H9 (cell line): ENCODE measurements around the gene TNNT2. TPM values are rescaled to one million over a fixed set of nuclear protein-coding genes. Genes with fewer than 3 reads are reported as not detected.

Source experiments
- DNase-seq: peaks from one replicate; pipeline ENCODE4 v3.0.0-alpha.2; 2017
- H2AFZ ChIP-seq: one replicate; pipeline ENCODE4 v1.6.1; 2013; ENCODE audit warnings: mild to moderate bottlenecking, low read length, control low read depth, moderate library complexity
- H2AK5ac ChIP-seq: 2 replicates; pipeline ENCODE4 v1.6.1; 2013; ENCODE audit warnings: low read length, control low read depth, mixed read lengths; ENCODE audit not compliant: insufficient read length
- H2BK120ac ChIP-seq: one replicate; pipeline ENCODE4 v1.6.1; 2013; ENCODE audit warnings: low read depth, mild to moderate bottlenecking, low read length, control low read depth, inconsistent platforms; ENCODE audit not compliant: poor library complexity, severe bottlenecking
- H2BK12ac ChIP-seq: 2 replicates; pipeline ENCODE4 v1.6.1; 2013; ENCODE audit warnings: low read length, control low read depth, mixed read lengths, low read depth; ENCODE audit not compliant: insufficient read length
- H2BK15ac ChIP-seq: 2 replicates; pipeline ENCODE4 v1.6.1; 2013; ENCODE audit warnings: low read depth, low read length, control low read depth
- H2BK20ac ChIP-seq: one replicate; pipeline ENCODE4 v1.6.1; 2013; ENCODE audit warnings: low read depth, mild to moderate bottlenecking, low read length, control low read depth, inconsistent platforms; ENCODE audit not compliant: poor library complexity, severe bottlenecking
- H2BK5ac ChIP-seq: 2 replicates; pipeline ENCODE4 v1.6.1; 2013; ENCODE audit warnings: low read length, control low read depth, mixed read lengths; ENCODE audit not compliant: insufficient read length
- H3K14ac ChIP-seq: 2 replicates; pipeline ENCODE4 v1.6.1; 2013; ENCODE audit warnings: low read length, control low read depth; ENCODE audit not compliant: insufficient read depth
- H3K18ac ChIP-seq: 2 replicates; pipeline ENCODE4 v1.6.1; 2013; ENCODE audit warnings: low read depth, mild to moderate bottlenecking, mixed read lengths, low read length, control low read depth; ENCODE audit not compliant: insufficient read length
- H3K23ac ChIP-seq: 2 replicates; pipeline ENCODE4 v1.6.1; 2013; ENCODE audit warnings: low read length, control low read depth, mixed read lengths, low read depth; ENCODE audit not compliant: insufficient read length
- H3K23me2 ChIP-seq: 2 replicates; pipeline ENCODE4 v1.6.1; 2013; ENCODE audit warnings: low read depth, mild to moderate bottlenecking, mixed read lengths, low read length, control low read depth; ENCODE audit not compliant: insufficient read length, poor library complexity, severe bottlenecking
- H3K27ac ChIP-seq: 2 replicates; pipeline ENCODE4 v1.5.1; 2013; ENCODE audit warnings: low read length, control low read depth, mixed read lengths, low read depth; ENCODE audit not compliant: insufficient read length
- H3K27me3 ChIP-seq: 2 replicates; pipeline ENCODE4 v1.6.1; 2013; ENCODE audit warnings: low read length, control low read depth, inconsistent platforms; ENCODE audit not compliant: insufficient read depth
- H3K4ac ChIP-seq: 2 replicates; pipeline ENCODE4 v1.6.1; 2013; ENCODE audit warnings: low read depth, mild to moderate bottlenecking, control low read depth, inconsistent platforms, low read length, moderate library complexity
- H3K4me1 ChIP-seq: 2 replicates; pipeline ENCODE4 v1.6.1; 2013; ENCODE audit warnings: low read length, control low read depth, inconsistent platforms; ENCODE audit not compliant: insufficient read depth
- H3K4me2 ChIP-seq: 2 replicates; pipeline ENCODE4 v1.6.1; 2013; ENCODE audit warnings: low read length, control low read depth, mixed read lengths; ENCODE audit not compliant: insufficient read length, insufficient read depth
- H3K56ac ChIP-seq: 2 replicates; pipeline ENCODE4 v1.6.1; 2013; ENCODE audit warnings: low read depth, mild to moderate bottlenecking, mixed read lengths, low read length, control low read depth; ENCODE audit not compliant: insufficient read length
- H3K79me1 ChIP-seq: 2 replicates; pipeline ENCODE4 v1.6.1; 2013; ENCODE audit warnings: low read depth, mild to moderate bottlenecking, moderate library complexity, low read length, control low read depth, inconsistent platforms; ENCODE audit not compliant: insufficient read depth, poor library complexity, severe bottlenecking
- H3K79me2 ChIP-seq: 2 replicates; pipeline ENCODE4 v1.6.1; 2013; ENCODE audit warnings: low read length, control low read depth, inconsistent platforms; ENCODE audit not compliant: insufficient read depth
- H3K9ac ChIP-seq: 2 replicates; pipeline ENCODE4 v1.6.1; 2013; ENCODE audit warnings: low read length, control low read depth, mixed read lengths; ENCODE audit not compliant: insufficient read length; ENCODE audit errors: extremely low read depth
- H3K9me3 ChIP-seq: one replicate; pipeline ENCODE4 v1.6.1; 2013; ENCODE audit warnings: low read depth, low read length, inconsistent platforms; ENCODE audit not compliant: control insufficient read depth
- H3T11ph ChIP-seq: one replicate; pipeline ENCODE4 v1.6.1; 2013; ENCODE audit warnings: mild to moderate bottlenecking, low read length, control low read depth, inconsistent platforms
- H4K20me1 ChIP-seq: one replicate; pipeline ENCODE4 v1.6.1; 2013; ENCODE audit not compliant: control insufficient read depth, insufficient read length, insufficient read depth
- H4K5ac ChIP-seq: 2 replicates; pipeline ENCODE4 v1.6.1; 2013; ENCODE audit warnings: low read depth, mild to moderate bottlenecking, mixed read lengths, low read length, control low read depth; ENCODE audit not compliant: insufficient read length
- H4K8ac ChIP-seq: replicated peaks from 2 replicates; pipeline ENCODE4 v1.6.1; 2013; ENCODE audit warnings: low read length, control low read depth, mixed read lengths, low read depth; ENCODE audit not compliant: insufficient read length
- H4K91ac ChIP-seq: 2 replicates; pipeline ENCODE4 v1.6.1; 2013; ENCODE audit warnings: low read depth, mild to moderate bottlenecking, moderate library complexity, mixed read lengths, low read length, control low read depth; ENCODE audit not compliant: insufficient read length
- H3K27ac Mint-ChIP-seq, 3 experiments: 2 replicates in 2 of 3; 3 replicates in 1 of 3; pipeline ENCODE4 v1.8.0; 2020 to 2021; ENCODE audit warnings: mixed read lengths in 3 of 3, mild to moderate bottlenecking in 1 of 3, moderate library complexity in 1 of 3
- H3K27me3 Mint-ChIP-seq: 2 replicates; pipeline ENCODE4 v1.8.0; 2021; ENCODE audit warnings: low read depth, mild to moderate bottlenecking, moderate library complexity, mixed read lengths
- H3K36me3 Mint-ChIP-seq, 3 experiments: 2 replicates in 2 of 3; 3 replicates in 1 of 3; pipeline ENCODE4 v1.8.0; 2020 to 2021; ENCODE audit warnings: low read depth in 3 of 3, mixed read lengths in 3 of 3; ENCODE audit not compliant: insufficient read depth in 1 of 3
- H3K4me1 Mint-ChIP-seq, 2 experiments: 2 replicates each; pipeline ENCODE4 v1.8.0; 2020; ENCODE audit warnings: mixed read lengths in 2 of 2
- H3K4me3 Mint-ChIP-seq, 2 experiments: 2 replicates in 1 of 2; 3 replicates in 1 of 2; pipeline ENCODE4 v1.8.0; 2020 to 2021; ENCODE audit warnings: mild to moderate bottlenecking in 2 of 2, mixed read lengths in 2 of 2, moderate library complexity in 1 of 2
- H3K9me3 Mint-ChIP-seq, 2 experiments: 2 replicates in 1 of 2; 3 replicates in 1 of 2; pipeline ENCODE4 v1.8.0; 2020; ENCODE audit warnings: mild to moderate bottlenecking in 2 of 2, mixed read lengths in 2 of 2, moderate library complexity in 1 of 2
- CTCF ChIP-seq: fragments of 200-600 bp; sonication (generic); conservative IDR thresholded peaks from 3 replicates; pipeline ENCODE4 v1.8.0; 2021; ENCODE audit warnings: antibody characterized with exemption, mild to moderate bottlenecking
- WGBS: extraction: QIAGEN DNeasy Blood & Tissue Kit; methylation state at CpG from one replicate; pipeline ENCODE4 v1.1.7; 2013; ENCODE audit warnings: missing lambda C conversion rate, low lambda C conversion rate, mixed read lengths; ENCODE audit not compliant: insufficient read length; ENCODE audit errors: extremely low coverage; 5-methylcytosine and 5-hydroxymethylcytosine counted together
- total RNA-seq: library from RNA; stranded (reverse); gene quantifications from 2 replicates; pipeline ENCODE4 v1.2.1, GENCODE V29; 2021

Gene TNNT2
- total RNA-seq, 1 experiment from 2014 or later, result 8.6 TPM

DNA sequence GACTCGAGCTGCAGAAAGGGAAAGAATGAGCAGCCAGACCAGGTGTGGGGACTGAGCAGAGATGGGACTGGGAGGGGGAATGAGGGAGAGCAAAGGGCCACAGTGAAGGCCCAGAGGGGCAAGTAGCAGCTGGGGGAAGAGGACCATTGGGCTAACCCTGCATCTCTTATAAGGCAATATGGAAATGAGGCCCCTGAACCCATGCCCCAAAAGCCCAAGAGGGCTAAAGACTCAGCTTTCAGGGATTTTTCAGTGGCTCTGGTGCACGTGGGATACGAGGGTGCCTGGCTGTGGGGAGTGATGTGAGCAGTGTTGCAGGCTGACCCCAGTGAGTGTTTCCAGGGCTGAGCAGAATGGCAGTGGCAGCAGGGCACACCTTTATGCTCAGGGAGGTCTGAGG lies 44.5 kb upstream of the TNNT2 start:
- TF ChIP-seq CTCF, result no peak
- no peak overlapping the region for H3K18ac ChIP-seq
- no peak overlapping the region for H3K9ac ChIP-seq
- no peaks in the 10 kb centered on the region for H3K79me1 ChIP-seq
- Mint-ChIP-seq H3K9me3 (peaks cover 0 to 5% of the 10 kb centered on the region in 2 experiments; a peak in 2 of 5 replicates), H3K4me3 (no peak overlapping the region), H3K27ac (no peak overlapping the region; a peak in 1 of 7 replicates), H3K27me3 (no peaks in the 10 kb centered on the region; the same call in none of the 2 replicates), H3K4me1 (peaks cover 13 to 23% of the 10 kb centered on the region in 2 experiments), H3K36me3 (no peaks in the 10 kb centered on the region)
- DNase-seq, result no peak
- no peak overlapping the region for H2BK15ac ChIP-seq
- H3K4me1 ChIP-seq, result no peaks in the 10 kb centered on the region
- no peak overlapping the region for H3K23ac ChIP-seq
- H3K4ac ChIP-seq, result no peak overlapping the region
- no peaks in the 10 kb centered on the region for H3K27me3 ChIP-seq
- H3K79me2 ChIP-seq, result no peaks in the 10 kb centered on the region
- no peak overlapping the region for H3K56ac ChIP-seq
- no peak overlapping the region for H2BK5ac ChIP-seq
- no peak overlapping the region for H2AK5ac ChIP-seq
- no CpG with 5 or more reads among the region's 3 CpGs for WGBS
- no peak overlapping the region for H4K91ac ChIP-seq
- H3K14ac ChIP-seq, result no peak overlapping the region
- H2BK20ac ChIP-seq, result no peak overlapping the region
- H4K20me1 ChIP-seq, result no peaks in the 10 kb centered on the region
- no peak overlapping the region for H2BK12ac ChIP-seq
- H3T11ph ChIP-seq, result no peak overlapping the region
- no peak overlapping the region for H3K4me2 ChIP-seq
- H3K27ac ChIP-seq, result no peak overlapping the region
- H2AFZ ChIP-seq, result no peak overlapping the region
- H4K5ac ChIP-seq, result no peak overlapping the region
- no peak overlapping the region for H2BK120ac ChIP-seq
- H3K23me2 ChIP-seq, result no peaks in the 10 kb centered on the region
- no peaks in the 10 kb centered on the region for H3K9me3 ChIP-seq
- H4K8ac ChIP-seq, result no peak overlapping the region
